HuH-7.5 (cell line): ENCODE data around the gene LPCAT1.
"Not testable (repeated sequence)": the region's sequence is repeated elsewhere in the genome, so short reads cannot be mapped to it uniquely, and the experiment has no call there.

Source experiments
- DNase-seq: peaks from one replicate; pipeline ENCODE4 v3.0.0; 2011; ENCODE audit warnings: low spot score

LPCAT1 gene

DNA sequence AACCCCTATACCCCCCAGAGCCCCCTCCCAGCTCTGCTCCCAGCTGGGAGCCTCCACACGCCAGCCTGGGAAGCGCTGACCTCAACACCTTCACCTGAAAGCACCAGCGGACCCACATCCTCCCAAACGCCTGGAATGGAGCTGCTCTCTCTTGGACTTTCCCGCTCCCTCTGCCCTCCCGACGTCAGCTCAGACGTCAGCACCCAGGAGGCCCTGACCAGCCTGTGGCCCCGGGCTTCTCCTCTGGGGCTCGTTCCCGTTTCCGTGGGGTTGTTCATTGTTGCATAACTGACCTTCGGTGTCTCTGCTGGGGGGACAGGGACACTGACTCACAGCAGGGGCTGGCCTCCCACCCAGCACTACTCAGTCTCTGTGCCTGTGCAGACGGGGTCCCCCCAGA lies 43.5 kb downstream of the LPCAT1 start:
- DNase-seq, result no peak

DNA sequence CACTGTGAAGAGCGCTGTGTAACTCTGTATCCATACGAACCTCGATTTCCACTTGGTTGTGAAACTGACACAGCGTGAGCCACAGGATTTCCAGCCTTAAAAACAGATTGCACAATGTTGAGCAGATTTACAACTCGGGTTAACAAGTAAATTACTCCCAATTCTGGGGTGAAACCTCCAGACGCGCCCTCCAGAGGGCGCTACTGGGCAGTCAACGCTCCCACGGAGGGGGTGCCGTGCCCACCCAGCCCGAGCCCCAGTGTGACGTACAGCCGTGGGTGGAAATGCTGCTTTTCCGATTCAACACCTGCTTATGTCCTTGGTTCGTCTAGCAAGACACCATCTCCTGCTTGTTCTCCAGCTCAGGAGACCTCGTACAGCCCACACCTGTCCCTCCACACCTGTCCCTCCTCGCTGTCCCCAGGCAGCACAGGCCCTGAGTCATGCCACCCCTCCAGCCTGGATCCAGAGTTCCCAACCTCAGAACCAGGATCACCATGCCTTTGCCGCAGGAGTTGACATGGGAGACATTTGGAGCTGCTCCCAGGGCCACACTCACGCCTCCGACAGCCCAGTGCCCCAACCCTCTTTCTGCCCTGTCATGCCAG lies 44.1 kb downstream of the LPCAT1 start:
- peak; percentile 68 for DNase-seq

DNA sequence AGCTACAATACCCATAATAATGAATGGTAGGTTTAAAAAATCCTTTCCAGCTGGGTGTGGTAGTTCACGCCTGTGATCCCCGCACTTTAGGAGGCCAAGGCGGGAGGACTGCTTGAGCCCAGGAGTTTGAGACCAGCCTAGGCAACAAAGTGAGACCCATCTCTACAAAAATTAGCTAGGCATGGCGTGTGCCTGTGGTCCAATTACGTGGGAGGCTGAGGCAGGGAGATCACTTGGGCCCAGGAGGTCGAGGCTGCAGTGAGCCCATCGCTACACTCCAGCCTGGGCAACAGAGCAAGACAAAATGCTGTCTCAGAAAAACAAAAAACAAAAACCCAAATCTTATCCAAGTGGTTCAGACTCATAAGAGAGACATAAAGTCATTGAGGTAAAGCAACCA lies 44.7 kb downstream of the LPCAT1 start:
- no peak for DNase-seq

DNA sequence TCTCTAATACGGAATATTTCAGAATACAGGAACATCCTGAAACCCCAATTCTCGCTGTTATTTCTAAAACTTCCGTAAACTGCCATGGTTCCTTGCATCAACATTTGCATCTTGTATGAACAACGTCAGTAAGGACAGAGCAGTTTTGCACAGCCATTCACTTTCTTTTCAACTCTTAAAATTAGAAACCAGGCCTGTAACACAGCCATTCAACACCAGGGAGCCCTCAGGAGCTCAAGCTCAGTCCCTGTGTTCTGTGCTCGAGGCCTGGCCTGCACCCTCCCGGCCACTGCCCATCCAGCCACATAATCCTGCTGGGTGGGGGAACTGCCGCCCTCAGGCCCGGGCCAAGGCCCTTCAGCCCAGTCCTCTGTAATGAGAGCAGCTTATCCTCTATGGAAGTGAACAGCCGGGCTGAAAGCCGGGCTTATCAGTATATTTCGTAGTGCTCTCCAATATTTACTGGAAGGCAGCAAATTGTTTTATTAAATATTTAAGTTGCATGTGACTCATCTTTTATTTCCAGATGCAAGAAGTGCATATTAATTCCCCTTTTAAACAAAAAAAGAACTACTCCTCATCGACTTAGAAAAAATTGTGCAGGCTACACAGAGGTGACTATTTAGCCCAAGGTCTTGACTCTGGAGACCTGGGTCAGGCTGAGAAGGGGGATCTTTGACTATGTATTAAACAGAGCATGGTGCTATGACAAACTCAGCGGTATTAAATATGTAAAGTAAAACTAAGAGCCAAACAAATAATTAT lies 45.3 kb downstream of the LPCAT1 start:
- DNase-seq, result no peak

DNA sequence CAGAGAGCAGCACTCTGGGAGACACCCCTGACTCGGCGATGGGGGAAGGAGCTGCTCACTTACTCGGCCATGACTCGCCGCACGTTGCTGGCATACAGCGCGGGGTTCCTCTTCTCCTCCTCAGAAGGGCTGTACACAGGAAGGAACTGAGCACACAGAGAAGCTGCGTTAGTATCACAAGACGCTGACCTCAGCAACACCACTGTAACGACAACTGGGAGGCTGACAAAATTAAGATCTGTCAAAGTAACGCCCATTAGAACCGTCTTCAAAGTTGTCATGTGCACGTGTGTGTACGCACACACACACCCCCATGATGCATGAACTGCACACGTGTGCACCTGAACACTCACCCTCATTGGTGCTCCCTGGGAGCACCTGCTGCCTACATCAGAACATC lies 46.4 kb downstream of the LPCAT1 start:
- no peak for DNase-seq

DNA sequence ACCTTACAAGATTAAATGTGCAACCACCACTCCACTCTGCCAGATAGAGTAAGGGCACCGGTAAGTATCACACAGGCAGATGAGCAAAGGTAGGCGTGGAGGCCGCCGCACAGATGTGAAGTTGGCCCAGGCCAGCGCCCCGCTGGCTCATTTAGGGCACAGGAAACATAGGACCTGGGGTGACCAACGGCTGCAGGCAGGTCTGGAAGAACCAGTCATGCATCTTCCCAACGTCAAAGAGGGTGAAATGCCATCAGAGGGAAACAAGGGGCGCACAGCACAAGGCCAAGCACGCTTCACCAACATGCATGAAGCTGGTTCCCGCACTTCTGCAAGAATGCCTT lies 46.8 kb downstream of the LPCAT1 start:
- no peak for DNase-seq

DNA sequence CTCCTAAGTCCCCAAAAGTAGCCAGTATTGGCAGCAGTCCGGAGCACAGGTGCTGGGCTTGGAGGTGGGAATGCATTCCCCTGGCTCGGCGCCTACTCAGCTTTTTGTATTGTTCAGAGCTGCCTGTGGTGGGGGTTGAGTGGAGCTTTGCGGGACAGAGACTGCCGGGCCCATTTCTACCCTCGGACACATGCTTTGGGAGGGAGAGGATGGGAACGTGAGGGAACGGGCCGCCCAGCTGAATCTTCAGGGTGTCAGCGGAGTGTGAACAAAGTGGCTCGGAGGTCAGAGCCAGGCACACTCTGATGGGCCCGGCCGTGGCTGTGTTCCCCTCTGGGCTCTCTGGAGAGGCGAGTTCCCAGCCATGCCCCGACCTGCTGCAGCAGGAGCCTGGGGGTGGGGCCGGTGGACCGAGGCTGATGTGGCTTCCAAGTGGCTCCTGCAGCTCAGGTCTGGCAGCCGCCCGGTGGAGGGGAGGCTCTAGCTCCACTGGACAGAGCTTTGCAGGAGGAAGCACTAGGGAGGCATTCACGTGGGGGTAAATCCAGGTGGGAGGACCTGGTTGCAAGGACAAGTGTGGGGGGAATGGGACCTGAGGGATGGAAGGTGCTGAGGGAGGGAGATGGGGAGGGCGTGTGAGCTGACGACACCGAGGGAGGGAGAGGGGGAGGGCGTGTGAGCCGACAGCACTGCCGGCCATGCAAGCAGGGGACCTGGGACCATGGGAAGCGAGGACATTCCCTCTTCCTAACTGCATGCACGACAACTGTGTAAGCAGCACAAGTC lies 47.4 kb downstream of the LPCAT1 start:
- no peak for DNase-seq

DNA sequence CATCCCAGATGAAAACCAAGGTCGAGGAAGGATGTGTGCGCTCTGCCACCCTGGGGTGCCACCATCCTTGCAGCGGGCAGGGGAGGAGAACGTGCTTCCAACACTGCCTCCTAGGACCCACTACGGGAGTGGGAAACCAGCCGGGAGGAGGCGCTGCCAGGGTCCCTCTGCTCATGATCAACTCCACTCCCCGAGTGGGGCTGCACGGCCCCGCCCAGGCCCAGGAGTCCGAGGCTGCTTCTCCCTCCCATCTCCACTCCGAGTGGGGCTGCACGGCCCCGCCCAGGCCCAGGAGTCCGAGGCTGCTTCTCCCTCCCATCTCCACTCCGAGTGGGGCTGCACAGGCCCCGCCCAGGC lies 48.2 kb downstream of the LPCAT1 start:
- DNase-seq, result not testable (repeated sequence)

DNA sequence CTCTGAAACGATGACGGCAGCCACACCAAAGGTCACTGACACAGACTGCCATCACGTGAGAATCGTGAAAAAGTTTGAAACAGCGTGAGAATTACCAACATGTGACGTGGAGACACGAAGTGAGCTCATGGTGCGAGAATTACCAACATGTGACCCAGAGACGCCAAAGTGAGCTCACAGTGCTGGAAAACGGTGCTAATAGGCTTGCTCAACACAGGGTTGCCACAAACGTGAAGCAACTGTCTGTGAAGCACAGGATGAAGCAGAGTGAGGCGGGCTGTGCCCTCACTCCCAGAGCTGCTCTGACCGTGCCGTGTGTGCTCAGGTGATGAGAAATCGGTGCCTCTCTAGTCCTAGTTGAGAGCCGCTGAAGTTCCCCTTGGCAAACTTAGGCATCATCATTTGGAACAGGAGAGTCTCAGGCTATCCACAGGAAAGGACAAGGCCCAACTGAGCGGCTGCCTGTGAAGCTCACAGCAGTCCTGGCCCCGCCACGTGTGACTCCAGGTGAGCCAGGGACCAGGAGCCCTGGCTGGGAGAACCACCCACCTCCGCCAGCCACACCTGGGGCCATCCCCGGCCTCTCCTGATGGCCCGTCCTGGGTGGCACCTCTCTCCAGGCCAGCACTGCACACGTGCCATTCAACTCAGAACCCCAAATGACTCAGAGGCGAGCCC lies 48.8 kb downstream of the LPCAT1 start:
- DNase-seq, result no peak

DNA sequence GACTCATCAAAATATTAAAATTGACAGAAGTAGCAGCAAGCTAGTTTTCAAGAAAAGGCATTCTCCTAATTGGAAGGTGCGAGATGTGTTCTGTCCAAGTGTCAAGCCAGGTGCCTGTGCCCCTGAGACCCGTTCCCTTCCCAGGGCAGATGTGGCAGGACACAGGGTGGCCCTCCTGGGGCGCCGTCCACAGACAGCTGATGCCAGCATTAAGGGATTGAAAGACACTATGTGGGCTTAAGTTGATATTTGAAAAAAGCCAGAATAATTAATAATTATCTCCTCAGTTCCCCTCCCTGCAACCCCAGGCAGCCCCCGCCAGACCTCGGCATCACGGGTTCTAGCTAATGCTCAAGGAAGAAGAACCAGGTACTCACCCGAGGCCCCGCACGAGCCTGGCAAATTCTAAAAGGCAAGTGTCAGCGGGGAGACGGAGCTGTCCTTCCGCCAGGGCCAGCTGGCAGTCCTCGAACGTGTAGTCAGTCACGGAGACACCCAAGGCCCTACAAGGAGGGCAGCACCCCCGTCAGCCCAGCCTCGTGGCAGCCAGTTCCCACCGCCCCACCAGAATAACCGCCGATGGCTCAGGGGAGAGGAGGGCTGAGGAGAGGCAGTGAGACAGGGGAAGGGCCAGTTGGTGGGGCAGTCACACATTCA lies 49.4 kb downstream of the LPCAT1 start:
- no peak for DNase-seq

DNA sequence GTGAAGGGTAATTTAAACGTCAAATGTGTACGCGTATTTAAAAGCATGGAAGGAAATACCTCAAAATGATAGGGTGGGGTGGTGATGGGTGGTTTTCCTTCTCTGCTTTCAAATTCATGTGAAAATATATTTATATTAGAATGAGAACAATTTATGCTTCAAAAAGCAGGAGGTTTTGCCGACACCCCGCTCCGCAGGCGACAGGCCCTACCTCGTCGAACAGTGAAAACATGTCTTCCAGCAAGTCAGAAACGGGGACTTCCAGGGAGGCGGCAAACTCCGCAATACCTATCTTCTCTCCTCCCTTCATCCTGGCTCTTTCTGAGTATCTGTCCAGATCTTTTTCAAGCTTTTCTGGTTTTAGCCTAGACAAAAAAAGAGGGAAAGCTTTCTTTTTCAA lies 50.0 kb downstream of the LPCAT1 start:
- no peak for DNase-seq

DNA sequence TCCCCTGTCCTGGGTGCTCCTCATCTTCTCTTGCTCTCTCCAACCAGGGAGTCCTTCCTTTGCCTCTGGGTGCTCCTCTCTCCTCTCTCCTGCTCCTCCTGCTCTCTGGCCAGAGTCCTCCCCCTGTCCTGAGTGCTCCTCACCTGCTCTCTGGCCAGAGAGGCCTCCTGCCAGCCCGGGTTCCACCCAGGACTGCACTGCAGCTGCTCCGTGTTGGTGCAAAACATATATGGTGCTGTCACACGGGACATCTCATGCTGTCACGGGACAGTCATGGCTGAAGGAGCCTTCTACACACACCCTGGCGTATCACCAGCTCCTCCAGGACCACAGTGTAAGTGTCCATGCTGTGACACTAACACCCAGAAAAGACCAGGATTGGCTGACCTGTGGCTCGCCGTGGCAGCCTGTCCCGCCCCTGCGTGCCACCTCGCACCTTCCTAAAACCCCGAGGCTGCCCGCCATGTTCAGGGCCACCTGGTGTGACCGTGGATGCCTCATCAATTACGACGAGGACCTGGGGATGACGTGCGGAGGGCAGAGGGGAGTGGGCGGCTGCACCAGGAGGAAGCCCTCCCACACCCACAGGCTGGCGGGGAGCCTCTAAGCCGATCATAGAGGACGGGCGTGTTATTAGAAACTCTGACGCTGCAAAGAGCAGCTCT lies 50.7 kb downstream of the LPCAT1 start:
- DNase-seq, result no peak

DNA sequence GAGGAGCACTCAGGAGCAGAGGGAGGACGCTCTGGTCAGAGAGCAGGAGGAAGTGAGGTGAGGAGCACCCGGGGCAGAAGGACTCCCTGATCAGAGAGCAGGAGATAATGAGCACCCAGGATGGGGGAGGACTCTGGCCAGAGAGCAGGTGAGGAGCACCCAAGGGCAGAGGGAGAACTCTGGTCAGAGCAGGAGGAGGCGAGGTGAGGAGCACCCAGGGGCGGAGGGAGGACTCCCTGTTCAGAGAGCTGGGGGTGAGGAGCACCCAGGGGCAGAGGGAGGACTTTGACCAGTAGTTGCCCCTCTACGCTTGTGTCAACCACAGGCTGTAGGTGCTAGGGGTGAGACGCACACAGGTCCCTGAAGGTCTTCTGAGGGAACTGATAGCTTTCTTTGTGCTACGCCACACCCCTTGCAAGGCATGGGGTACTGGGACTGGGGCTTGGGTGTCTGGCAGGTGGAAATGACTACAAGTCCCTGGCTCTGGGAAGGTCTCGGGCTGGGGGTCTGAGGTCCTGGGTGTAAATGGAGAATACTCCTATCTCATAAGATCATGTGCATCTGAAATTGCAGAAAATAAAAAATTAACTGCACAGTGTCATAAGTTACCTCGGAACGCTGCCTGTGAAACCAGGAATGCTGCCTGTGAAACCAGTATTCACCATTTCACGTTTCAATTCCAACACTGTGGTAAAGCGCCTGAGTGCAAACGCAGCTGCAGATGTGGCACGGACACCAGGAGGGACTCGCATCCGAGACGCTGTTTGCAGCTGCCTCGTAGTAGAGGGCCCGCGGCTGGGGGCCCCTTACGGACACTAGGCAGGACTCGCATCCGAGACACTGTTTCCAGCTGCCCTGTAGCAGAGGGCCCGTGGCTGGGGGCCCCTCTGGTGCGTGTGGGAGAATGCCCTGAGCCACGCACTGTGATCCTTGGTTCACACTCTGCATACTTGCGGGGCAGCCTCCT lies 51.5 kb downstream of the LPCAT1 start:
- DNase-seq, result no peak

DNA sequence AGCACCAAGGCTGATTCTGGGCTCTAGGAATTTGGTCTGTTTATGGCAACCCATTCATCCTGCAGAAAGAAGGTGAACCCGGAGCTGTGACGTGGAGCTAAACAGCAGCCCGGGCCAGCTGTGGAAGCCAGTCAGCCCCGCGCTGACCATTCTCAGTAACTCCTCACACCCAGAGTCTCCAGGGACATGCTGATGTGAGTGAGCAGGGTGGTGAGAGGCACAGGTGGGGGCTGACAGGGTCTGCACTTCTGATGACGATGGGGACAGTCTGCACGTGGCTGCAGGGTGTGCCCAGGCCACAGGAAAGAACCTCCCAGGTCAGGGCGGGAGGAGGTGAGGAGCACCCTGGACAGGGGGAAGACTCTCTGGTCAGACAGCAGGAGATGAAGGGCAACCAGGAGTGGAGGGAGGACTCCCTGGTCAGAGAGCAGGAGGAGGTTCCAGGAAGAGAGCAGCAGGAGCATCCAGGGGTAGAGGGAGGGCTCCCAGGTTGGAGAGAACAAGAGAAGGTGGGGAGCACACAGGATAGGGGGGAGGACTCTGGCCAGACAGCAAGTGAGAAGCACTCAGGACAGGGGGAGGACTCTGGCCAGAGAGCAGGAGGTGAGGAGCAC lies 52.4 kb downstream of the LPCAT1 start:
- no peak for DNase-seq

DNA sequence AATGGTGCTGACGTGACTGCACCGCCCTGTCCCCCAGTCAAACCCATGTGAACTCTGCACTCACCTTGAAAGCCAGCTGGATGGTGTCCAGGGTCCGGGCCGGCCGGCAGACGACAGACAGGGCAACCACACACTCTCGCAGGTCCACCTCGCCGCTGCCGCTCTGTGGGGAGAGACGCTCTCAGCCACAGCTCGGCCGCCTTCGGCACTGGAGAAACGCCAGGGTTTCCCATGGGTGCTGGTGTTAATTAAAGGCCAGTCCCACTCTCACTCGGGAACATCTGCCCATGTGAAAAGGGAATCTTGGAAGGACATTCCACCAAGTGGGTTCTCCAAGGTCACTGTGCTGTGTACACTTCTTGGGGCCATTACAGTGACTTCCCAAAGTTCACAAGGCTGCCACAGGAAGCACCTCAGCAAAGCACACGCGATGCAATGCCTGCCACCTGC lies 53.0 kb downstream of the LPCAT1 start:
- DNase-seq, result no peak

DNA sequence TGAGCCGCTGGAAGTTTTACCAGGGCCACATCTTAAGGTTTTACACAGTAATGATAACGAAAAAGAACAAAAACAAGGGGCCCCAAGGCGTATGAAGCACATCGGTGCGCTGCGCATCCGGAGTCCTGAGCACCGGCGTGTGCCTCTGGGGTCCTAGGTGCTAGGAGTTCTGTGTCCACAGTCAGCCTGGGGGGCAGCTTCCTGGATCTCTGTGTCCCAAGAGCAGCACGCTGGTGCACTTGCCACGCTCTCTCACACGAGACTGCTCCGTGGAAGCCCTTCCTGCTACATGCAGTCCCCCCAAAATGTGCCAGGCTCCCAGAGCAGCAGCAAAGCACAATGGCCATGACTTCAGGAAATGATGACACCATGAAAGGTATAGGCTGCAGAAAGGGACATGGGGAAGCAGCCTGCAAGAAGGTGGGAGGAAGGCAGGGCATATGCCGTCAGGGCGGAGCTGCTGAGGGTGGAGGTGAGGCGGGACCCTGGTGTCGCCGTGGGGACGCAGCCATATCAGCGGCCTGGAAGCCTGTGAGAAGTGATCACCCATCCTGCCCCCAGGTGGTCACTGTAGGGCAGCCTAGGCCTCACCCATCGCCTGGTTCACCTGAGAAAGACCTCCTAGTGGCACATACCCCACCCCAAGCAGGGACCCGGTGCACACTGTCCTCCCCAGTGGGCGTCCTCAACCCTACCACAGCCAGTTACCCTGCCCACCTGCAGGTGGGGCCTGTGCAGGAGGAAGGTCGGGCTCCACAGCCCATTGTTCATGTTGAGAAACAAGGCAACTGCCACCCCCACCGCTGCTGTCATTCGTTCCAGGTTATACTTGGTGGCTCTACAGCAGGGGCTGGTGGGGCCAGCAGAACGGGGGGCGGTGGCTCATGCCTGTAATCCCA lies 54.9 kb downstream of the LPCAT1 start:
- no peak for DNase-seq

DNA sequence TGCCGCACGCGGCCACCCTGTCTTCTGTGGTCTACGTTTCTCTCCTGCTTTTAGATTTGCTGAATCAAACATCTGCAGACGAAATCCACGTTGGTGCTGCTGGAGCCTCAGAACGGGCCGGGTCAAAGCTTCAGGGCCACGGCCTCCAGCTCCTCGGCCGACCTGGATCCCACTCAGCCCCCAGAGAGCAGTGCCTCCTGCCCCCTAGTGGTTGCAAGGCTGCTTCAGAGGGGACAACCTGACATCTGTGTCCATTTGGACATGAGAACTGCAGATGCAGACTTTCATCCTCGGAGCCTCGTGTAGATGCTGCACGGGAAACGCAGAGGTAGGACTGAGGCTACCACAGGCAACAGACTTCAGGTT lies 55.5 kb downstream of the LPCAT1 start:
- peak; percentile 66 for DNase-seq

DNA sequence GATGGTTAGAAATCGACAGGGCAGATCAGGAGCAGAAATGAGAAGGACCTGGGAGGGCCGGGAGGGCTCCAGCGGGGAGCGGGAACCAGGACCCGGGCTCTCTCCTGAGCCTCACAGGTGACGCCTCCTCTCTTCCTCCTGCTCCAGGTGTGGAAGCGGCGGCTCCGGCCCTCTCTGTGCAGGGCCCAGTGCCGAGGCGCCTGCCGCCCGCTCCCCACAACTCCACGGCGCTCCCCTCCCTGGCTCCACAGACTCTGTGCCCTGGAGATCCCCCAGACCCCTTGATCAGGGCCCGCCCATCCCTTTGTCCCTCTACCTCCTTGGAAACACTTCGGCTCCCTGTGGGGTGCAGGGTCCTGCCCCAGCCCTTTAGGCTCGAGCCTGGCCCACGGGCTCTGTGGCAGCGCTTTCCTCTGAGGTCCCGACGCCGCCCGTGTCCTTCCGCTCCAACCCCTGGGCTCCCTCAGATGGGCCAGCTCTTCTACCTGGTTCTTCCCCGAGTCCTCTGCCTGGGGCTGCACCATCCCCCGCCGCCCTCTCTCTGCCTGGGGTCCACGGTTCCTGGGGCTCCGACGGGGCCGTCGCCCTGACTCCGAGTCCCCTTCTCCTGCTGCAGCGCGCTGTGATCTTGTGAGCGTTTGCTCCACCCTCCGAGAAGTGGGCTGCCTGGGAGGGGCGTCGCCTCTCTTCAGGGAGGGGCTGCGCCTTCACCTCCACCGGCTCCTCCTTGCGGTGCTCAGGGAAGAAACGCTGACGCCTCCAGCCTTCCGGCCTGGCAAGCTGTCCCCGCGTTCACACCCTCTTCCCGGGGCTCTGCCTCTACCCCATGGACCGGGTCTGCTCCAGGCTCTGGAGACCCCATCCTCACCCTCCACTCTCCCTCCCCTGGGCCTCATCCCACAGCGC lies 56.2 kb downstream of the LPCAT1 start:
- DNase-seq, result no peak
